Measurements from ENCODE around the gene RBM33.

RBM33 gene

GRCh38 chr7:155727616-155728015 lies 83.2 kb downstream of the RBM33 start:
- no peak for DNase-seq

GRCh38 chr7:155728116-155728515 lies 83.7 kb downstream of the RBM33 start:
- no peak for DNase-seq

GRCh38 chr7:155729847-155730246 lies 85.4 kb downstream of the RBM33 start:
- DNase-seq = no peak

- no peak for DNase-seq
Measured at GRCh38 chr7:155731380-155731779, 86.9 kb downstream of the RBM33 start.

GRCh38 chr7:155731871-155732270 lies 87.4 kb downstream of the RBM33 start:
- DNase-seq = no peak

GRCh38 chr7:155732286-155732685 lies 87.8 kb downstream of the RBM33 start:
- no peak for DNase-seq

GRCh38 chr7:155733582-155734444 lies 89.4 kb downstream of the RBM33 start:
- no peak for DNase-seq

GRCh38 chr7:155734445-155734809 lies 90.0 kb downstream of the RBM33 start:
- DNase-seq = no peak

GRCh38 chr7:155735442-155736115 lies 91.1 kb downstream of the RBM33 start:
- no peak for DNase-seq

- DNase-seq = no peak
Measured at GRCh38 chr7:155737590-155737989, 93.1 kb downstream of the RBM33 start.

- DNase-seq = no peak
Measured at GRCh38 chr7:155738104-155738503, 93.6 kb downstream of the RBM33 start.

- DNase-seq = peak; percentile 55
Measured at GRCh38 chr7:155738652-155739537, 94.4 kb downstream of the RBM33 start.

- DNase-seq = no peak
Measured at GRCh38 chr7:155739538-155740143, 95.2 kb downstream of the RBM33 start.

- DNase-seq = no peak
Measured at GRCh38 chr7:155741082-155741481, 96.6 kb downstream of the RBM33 start.

GRCh38 chr7:155741805-155742204 lies 97.3 kb downstream of the RBM33 start:
- DNase-seq = peak; percentile 69

- DNase-seq = peak; percentile 47
Measured at GRCh38 chr7:155743177-155743576, 98.7 kb downstream of the RBM33 start.

- DNase-seq = no peak
Measured at GRCh38 chr7:155744971-155745683, 100.7 kb downstream of the RBM33 start.

GRCh38 chr7:155745737-155746136 lies 101.3 kb downstream of the RBM33 start:
- DNase-seq = no peak

- DNase-seq = no peak
Measured at GRCh38 chr7:155746188-155746587, 101.7 kb downstream of the RBM33 start.

- DNase-seq = no peak
Measured at GRCh38 chr7:155747209-155747608, 102.7 kb downstream of the RBM33 start.

- no peak for DNase-seq
Measured at GRCh38 chr7:155749578-155749977, 105.1 kb downstream of the RBM33 start.
